HG02840 (cell line): ENCODE data around the gene TTI1.
A peak's percentile ranks its signal among the peaks of the same experiment; 100 is the strongest.

Experiments used
- ATAC-seq: cut with Tn5 transposase; IDR thresholded peaks from one replicate; pipeline ENCODE4 v1.9.1; 2021; ENCODE audit warnings: mild to moderate bottlenecking, moderate library complexity, moderate number of reproducible peaks; ENCODE audit not compliant: unreplicated experiment, low FRiP score

The TTI1 gene

GRCh38 chr20:38055848-38056247, 22.6 kb upstream of the TTI1 start:
- no peak for ATAC-seq

DNA sequence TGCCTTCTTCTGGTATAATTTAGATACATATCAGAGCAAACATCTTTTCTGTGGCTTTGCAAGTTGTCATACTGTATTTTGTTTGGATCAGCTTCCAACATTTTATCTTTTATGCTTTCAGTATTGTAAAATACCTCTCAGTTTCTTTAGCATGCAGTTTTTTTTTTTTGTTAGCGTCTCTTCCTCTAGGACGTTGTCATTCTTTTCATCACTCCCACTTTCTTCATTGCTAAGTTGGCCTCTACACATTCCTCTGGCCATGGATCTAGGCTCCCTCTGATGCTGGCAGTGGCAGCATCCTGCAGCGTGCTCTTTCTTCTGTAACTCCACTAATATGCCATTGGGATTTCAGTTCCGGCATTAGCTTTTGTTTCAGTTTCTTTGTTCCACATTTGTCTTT, 22.0 kb upstream of the TTI1 start:
- no peak for ATAC-seq

DNA sequence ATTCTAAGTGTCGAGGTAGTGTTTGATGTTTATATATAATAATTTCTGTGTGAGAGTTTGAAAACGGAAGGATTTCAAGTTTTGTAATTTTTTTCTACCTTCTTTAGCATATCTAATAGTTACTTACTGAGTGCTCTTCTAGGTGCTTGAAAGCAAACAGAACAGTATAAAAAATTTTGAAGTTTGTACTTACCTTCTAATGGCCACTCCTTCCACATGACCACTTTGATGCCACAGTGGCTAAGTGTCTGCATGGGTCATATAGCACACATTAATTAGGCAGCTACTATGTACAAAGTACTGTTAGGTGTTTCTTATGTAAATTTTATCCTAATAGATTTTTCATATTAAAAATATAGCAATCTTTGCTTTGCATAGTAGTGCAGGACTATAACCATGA, 21.4 kb upstream of the TTI1 start:
- ATAC-seq, result no peak

GRCh38 chr20:38052870-38053269, 19.6 kb upstream of the TTI1 start:
- ATAC-seq, result no peak

DNA sequence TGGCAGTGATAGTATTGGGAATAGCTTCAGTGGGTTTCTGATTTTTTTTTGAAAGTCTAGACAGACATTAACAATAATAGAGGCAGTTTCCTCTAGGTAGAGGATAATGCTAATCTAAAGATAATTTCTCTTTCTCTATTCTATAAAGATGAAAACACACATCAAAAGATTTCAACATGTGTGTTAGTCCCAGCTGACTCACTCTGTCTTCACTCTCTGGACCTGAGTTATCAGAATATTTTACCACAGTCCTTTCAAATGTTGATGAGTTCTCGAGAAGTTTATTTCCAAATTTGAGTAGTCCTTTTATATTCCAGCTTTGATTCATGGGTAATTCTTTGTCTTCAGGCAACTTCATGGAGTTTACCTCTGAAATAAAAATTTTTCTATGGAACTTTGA, 17.4 kb upstream of the TTI1 start:
- ATAC-seq, result no peak

- no peak for ATAC-seq
Observed at GRCh38 chr20:38049800-38050199, 16.5 kb upstream of the TTI1 start.

DNA sequence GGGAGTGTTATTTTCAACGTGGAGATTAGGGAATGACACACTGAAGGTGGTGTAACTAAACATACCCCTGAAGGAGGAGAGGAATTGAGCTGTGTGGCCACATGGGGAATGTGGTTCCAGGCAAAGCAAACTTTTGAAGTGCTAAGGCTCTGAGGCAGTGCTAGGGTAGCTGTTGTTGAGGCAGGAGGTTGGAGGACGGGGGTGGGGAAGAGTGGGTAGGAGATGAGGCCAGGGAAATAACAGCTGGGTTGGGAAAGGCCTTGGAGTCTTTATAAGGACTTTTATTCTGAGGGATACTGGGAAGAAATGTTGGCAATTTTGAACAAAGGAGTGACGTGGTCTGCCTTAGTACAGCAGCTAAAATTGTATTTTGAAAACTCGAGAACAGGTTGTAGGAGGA, 13.3 kb upstream of the TTI1 start:
- no peak for ATAC-seq

- no peak for ATAC-seq
Observed at GRCh38 chr20:38044685-38045084, 11.4 kb upstream of the TTI1 start.

- no peak for ATAC-seq
Observed at GRCh38 chr20:38043512-38044300, 10.4 kb upstream of the TTI1 start.

- ATAC-seq, result no peak
Observed at GRCh38 chr20:38040276-38040675, 7.0 kb upstream of the TTI1 start.

GRCh38 chr20:38036366-38036765, 3.1 kb upstream of the TTI1 start:
- ATAC-seq, result no peak

DNA sequence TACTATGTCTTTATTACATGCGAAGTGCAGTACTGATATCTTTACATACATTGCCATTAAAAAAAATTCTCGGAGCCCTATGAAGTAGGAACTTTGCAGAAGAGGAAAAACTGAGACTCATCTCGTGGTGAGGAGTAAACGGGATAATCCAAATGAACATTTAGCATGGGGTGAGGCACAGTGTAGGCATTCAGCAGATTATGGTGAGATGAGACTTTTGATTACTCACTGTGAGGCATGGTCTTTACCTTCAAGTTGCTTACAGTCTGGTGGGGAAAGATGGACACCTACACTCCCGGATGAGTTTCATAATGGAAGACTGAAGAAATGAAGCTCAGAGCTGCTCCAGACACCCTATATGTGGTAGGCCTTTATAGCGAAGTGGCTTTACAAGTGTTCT, 1.7 kb upstream of the TTI1 start:
- no peak for ATAC-seq

DNA sequence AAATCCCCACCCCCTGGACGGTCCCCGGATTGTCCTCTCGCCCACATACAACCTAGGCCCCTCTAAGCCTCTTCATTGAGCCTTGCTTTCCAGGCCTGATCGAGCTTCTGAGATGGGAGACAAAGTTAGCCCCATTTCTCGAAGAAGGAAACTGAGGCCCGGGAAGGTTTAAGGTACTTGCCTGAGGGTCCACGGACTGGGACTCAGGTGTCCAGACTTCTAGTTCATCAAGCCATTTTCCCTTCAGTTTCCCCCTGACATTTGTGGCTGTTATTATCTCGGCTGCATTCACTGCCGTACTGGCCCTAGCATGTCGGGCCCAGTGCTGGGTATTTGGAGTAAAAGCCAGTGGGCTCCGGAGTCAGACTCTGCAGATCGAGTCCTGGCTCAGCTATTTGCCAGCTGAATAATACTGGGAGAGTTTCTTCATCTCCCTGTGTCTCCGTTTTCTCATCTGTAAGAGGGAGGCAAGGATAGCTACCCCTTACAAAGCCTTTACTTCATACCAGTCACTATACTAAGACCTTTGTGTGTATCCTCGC, 923 bp upstream of the TTI1 start:
- ATAC-seq, result peak; percentile 13

- ATAC-seq, result no peak
Observed at GRCh38 chr20:38032585-38033329, 499 bp downstream of the TTI1 start.

DNA sequence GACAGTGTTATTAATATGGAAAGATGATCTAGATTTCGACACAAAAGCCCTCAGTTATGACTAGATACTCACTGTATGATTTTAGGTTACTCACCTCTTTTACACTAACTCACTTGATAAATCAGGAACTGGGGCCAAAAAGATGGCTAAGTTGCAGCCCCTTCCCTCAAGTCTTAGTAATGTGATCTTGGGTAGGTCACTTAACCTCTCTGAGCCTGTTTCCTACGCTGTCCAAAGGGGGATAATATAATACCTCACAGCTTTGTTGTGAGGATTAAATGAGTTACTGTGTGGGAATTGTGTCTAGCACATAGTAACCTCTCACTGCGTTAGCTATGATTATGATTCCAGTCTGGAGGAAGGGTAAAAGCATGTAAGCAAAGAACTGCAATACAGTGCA, 1.3 kb downstream of the TTI1 start:
- no peak for ATAC-seq

DNA sequence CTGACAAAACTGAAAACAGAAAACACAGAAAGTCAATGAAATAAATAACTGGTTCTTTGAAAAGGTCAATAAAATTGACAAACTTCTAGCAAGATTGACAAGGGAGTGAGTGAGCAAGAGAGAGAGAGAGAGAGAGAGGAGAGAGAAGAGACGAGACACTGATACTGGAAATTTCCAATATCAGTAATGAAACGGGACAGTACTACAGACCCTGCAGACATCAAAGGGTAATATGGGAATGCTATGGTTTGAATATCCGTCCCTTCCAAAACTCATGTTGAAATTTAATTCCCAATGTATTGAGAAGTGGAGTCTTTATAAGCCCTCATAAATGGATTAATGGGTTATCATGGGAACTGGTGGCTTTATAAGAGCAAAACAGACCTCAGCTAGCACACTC, 3.8 kb downstream of the TTI1 start:
- no peak for ATAC-seq

DNA sequence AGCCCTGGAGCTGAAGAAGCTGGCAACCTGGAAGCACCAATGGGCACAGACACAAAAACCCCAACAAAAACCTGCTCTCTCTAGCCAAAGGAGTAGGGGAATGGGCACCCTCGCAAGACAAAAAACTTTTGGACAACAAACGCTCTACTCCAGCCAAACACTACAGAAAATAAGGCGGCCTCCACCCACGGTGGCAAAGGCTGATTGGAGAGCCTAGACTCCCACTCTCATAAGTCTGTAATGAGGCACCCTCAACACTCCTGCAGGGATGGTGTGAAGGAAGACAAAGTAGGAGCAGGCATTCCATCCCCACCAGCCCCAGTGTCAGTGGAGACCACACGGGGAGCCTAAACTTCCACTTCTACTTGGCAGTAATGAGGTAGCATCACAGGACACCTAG, 8.8 kb downstream of the TTI1 start:
- ATAC-seq, result no peak

GRCh38 chr20:38023181-38024001, 9.9 kb downstream of the TTI1 start:
- ATAC-seq, result no peak

GRCh38 chr20:38021087-38021772, 12.0 kb downstream of the TTI1 start:
- no peak for ATAC-seq

GRCh38 chr20:38018385-38018784, 14.9 kb downstream of the TTI1 start:
- ATAC-seq, result no peak
